AG10803 (cell line): ENCODE data around the gene TTLL11.

Experiments used
- DNase-seq: peaks from one replicate; pipeline ENCODE4 v3.0.0; 2010; ENCODE audit warnings: low read depth
- H3K4me3 ChIP-seq: 2 replicates; pipeline ENCODE4 v1.5.1; 2011; ENCODE audit warnings: mild to moderate bottlenecking, low read length, control low read depth
- CTCF ChIP-seq: conservative IDR thresholded peaks from 2 replicates; pipeline ENCODE4 v1.5.1; 2011; ENCODE audit warnings: mild to moderate bottlenecking, low read length, control low read depth, inconsistent platforms

TTLL11 gene

GRCh38 chr9:121815546-121816448 lies 277.3 kb downstream of the TTLL11 start:
- no peak overlapping the region for H3K4me3 ChIP-seq
- TF ChIP-seq CTCF = no peak
- DNase-seq = no peak

- H3K4me3 ChIP-seq = no peak overlapping the region
- no peak for TF ChIP-seq CTCF
- DNase-seq = no peak
Observed at GRCh38 chr9:121815084-121815483, 278.0 kb downstream of the TTLL11 start.

GRCh38 chr9:121814594-121814993 lies 278.5 kb downstream of the TTLL11 start:
- no peak overlapping the region for H3K4me3 ChIP-seq
- DNase-seq = no peak
- no peak for TF ChIP-seq CTCF

DNA sequence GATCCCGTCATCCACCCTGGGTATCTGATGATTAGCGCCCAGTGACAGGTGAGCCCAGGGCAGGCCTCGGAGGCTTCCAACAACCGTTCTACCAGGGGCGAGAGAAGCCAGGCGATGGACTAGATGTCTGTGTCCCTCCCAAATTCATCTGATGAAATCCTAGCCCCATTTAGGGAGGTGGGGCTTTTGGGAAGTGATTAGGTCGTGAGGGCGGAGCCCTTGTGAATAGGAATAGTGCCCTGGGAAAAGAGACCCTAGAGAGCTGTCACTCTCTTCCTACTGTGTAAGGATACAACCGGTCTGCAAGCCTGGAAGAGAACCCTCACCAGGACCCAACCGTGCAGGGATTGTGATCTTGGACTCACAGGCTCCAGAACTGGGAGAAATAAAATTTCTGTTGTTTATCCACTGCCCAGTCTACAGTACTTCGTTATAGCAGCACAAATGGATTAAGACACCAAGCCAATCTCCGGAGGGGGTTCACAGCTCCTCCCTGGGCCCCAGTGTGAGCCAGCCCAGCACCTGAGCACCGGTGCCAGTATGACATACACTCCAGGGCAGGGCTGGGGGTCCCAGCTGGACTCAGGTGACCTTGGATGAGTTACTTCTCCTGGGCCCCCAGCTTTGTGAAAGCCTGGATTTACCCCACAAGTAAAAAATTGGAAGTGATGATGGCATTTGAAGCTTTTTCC lies 279.4 kb downstream of the TTLL11 start:
- no peak for DNase-seq
- no peak for TF ChIP-seq CTCF
- no peak overlapping the region for H3K4me3 ChIP-seq

DNA sequence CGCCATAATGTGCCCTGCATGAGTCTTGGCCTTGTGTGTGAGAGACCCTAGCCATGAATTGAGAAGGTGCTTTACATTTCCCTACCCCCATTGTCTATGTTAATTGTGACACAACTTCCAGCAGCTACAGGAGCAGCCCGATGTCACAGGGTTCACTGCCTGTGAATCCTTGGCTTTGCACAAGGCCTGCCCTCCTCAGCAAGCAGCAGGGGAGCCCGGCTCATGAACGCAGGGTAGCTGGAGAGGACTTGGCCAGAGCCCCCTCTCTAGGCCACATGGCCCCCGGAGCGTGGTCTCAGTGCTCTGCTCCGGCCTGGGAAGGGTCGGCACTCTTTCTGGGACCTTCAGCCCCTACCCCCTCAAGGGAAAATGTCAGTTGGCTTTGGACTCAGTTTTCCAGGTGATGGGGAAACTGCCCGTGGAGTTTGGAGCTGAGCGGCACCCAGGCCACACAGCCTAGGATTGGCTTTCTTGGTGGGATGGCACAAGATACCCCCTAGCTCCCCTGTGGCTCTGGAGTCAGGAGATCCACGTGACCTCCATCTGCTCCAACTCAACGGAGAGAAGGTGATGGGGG lies 280.9 kb downstream of the TTLL11 start:
- no peak for DNase-seq
- H3K4me3 ChIP-seq = no peak overlapping the region
- no peak for TF ChIP-seq CTCF

- TF ChIP-seq CTCF = no peak
- no peak for DNase-seq
Observed at GRCh38 chr9:121811751-121812150, 281.4 kb downstream of the TTLL11 start.

More at GRCh38 chr9:121811751-121812150, 281.4 kb downstream of the TTLL11 start:
- H3K4me3 ChIP-seq = no peak overlapping the region
